Liver (tissue), 9 donors: ENCODE results near the gene ALMS1. TPM values are rescaled to one million over a fixed set of nuclear protein-coding genes. Genes with fewer than 3 reads are reported as not detected.
"Not testable (repeated sequence)": the region's sequence is repeated elsewhere in the genome, so short reads cannot be mapped to it uniquely, and the experiment has no call there.

Experiments used
- DNase-seq: peaks from one replicate; pipeline ENCODE4 v3.0.0-alpha.2; 2017; ENCODE audit warnings: low spot score
- H3K27ac ChIP-seq, 2 donors: one replicate each; pipeline ENCODE4 v1.7.0; 2013; ENCODE audit warnings: inconsistent platforms in 2 of 2, low read length in 2 of 2, control low read depth in 1 of 2, low read depth in 1 of 2, mild to moderate bottlenecking in 1 of 2
- H3K27me3 ChIP-seq, 4 donors: one replicate each; pipeline versions ENCODE4 v1.6.1 to v1.7.0; 2013; ENCODE audit warnings: low read length in 3 of 4, inconsistent platforms in 1 of 4, mild to moderate bottlenecking in 1 of 4, moderate library complexity in 1 of 4; ENCODE audit not compliant: control insufficient read depth in 4 of 4, insufficient read depth in 4 of 4
- H3K36me3 ChIP-seq, 4 donors: one replicate each; pipeline versions ENCODE4 v1.6.1 to v1.7.0; 2013; ENCODE audit warnings: low read length in 3 of 4, mild to moderate bottlenecking in 3 of 4, low read depth in 1 of 4, moderate library complexity in 1 of 4; ENCODE audit not compliant: control insufficient read depth in 4 of 4, insufficient read depth in 3 of 4
- H3K4me1 ChIP-seq, 4 donors: one replicate each; pipeline versions ENCODE4 v1.6.1 to v1.7.0; 2013; ENCODE audit warnings: low read length in 3 of 4, mild to moderate bottlenecking in 3 of 4, moderate library complexity in 1 of 4; ENCODE audit not compliant: control insufficient read depth in 4 of 4, insufficient read depth in 4 of 4
- H3K4me3 ChIP-seq, 3 donors: one replicate each; pipeline versions ENCODE4 v1.6.1 to v1.7.0; 2013; ENCODE audit warnings: low read length in 3 of 3, control low read depth in 1 of 3, low read depth in 1 of 3, mild to moderate bottlenecking in 1 of 3
- H3K9ac ChIP-seq, 2 donors: one replicate each; pipeline ENCODE4 v1.7.0; 2013; ENCODE audit warnings: low read length in 2 of 2, mild to moderate bottlenecking in 2 of 2, moderate library complexity in 2 of 2, control low read depth in 1 of 2, low read depth in 1 of 2
- H3K9me3 ChIP-seq, 4 donors: one replicate each; pipeline versions ENCODE4 v1.6.1 to v1.7.0; 2013; ENCODE audit warnings: low read length in 3 of 4; ENCODE audit not compliant: control insufficient read depth in 4 of 4
- ATF3 ChIP-seq: IDR thresholded peaks from 2 replicates; pipeline ENCODE4 v1.6.1; 2016; ENCODE audit warnings: antibody characterized with exemption
- EGR1 ChIP-seq, 2 donors: IDR thresholded peaks; 2 replicates each; pipeline ENCODE4 v1.6.1; 2016 to 2018; ENCODE audit warnings: antibody characterized with exemption in 2 of 2, low read depth in 2 of 2
- FOXA1 ChIP-seq: IDR thresholded peaks from 2 replicates; pipeline ENCODE4 v1.6.1; 2016; ENCODE audit warnings: antibody characterized with exemption
- FOXA2 ChIP-seq: IDR thresholded peaks from 2 replicates; pipeline ENCODE4 v1.6.1; 2016; ENCODE audit warnings: antibody characterized with exemption
- GABPA ChIP-seq, 2 donors: IDR thresholded peaks in 1 of 2; conservative IDR thresholded peaks in 1 of 2; 2 replicates each; pipeline ENCODE4 v1.6.1; 2016; ENCODE audit warnings: antibody characterized with exemption in 2 of 2, mild to moderate bottlenecking in 1 of 2, moderate library complexity in 1 of 2
- HNF4A ChIP-seq, 2 donors: conservative IDR thresholded peaks; 2 replicates each; pipeline ENCODE4 v1.6.1; 2016; ENCODE audit warnings: antibody characterized with exemption in 2 of 2, mild to moderate bottlenecking in 2 of 2
- HNF4G ChIP-seq: IDR thresholded peaks from 2 replicates; pipeline ENCODE4 v1.6.1; 2016; ENCODE audit warnings: antibody characterized with exemption
- JUND ChIP-seq, 2 donors: IDR thresholded peaks; 2 replicates each; pipeline ENCODE4 v1.6.1; 2016; ENCODE audit warnings: antibody characterized with exemption in 2 of 2
- MAX ChIP-seq: IDR thresholded peaks from 2 replicates; pipeline ENCODE4 v1.6.1; 2016; ENCODE audit warnings: antibody characterized with exemption
- NR2F2 ChIP-seq: IDR thresholded peaks from 2 replicates; pipeline ENCODE4 v1.6.1; 2016; ENCODE audit warnings: antibody characterized with exemption
- RAD21 ChIP-seq, 2 donors: IDR thresholded peaks; 2 replicates each; pipeline ENCODE4 v1.6.1; 2016; ENCODE audit warnings: antibody characterized with exemption in 2 of 2, mild to moderate bottlenecking in 2 of 2
- REST ChIP-seq: IDR thresholded peaks from 2 replicates; pipeline ENCODE4 v1.6.1; 2016; ENCODE audit warnings: antibody characterized with exemption, mild to moderate bottlenecking
- RXRA ChIP-seq, 2 donors: IDR thresholded peaks; 2 replicates each; pipeline ENCODE4 v1.6.1; 2017 to 2018; ENCODE audit warnings: antibody characterized with exemption in 2 of 2, mild to moderate bottlenecking in 1 of 2
- SP1 ChIP-seq: IDR thresholded peaks from 2 replicates; pipeline ENCODE4 v1.6.1; 2018; ENCODE audit warnings: antibody characterized with exemption, mild to moderate bottlenecking
- YY1 ChIP-seq: IDR thresholded peaks from 2 replicates; pipeline ENCODE4 v1.6.1; 2016; ENCODE audit warnings: antibody characterized with exemption, mild to moderate bottlenecking
- ZBTB33 ChIP-seq: IDR thresholded peaks from 2 replicates; pipeline ENCODE4 v1.6.1; 2016; ENCODE audit warnings: antibody characterized with exemption
- WGBS: extraction: QIAGEN DNeasy Blood & Tissue Kit; methylation state at CpG from one replicate; pipeline ENCODE4 v1.1.7; 2013; 5-methylcytosine and 5-hydroxymethylcytosine counted together
- polyA plus RNA-seq, 2 donors: library from polyadenylated mRNA; stranded (reverse) in 1 of 2; unstranded in 1 of 2; fragments of 200-250 nt in 1 of 2; fragments of >200 nt in 1 of 2; fragmentation: Nextera tagmentation in 1 of 2; extraction: Ambion mirVana in 1 of 2; gene quantifications; one replicate each; pipeline versions ENCODE4 v1.2.1 to v1.2.3, GENCODE V29; 2013 to 2015
- total RNA-seq, 2 donors: library from RNA; depleted of rRNA; stranded (reverse); fragments of >200 nt; gene quantifications; one replicate each; pipeline ENCODE4 v1.2.3, GENCODE V29; 2014
- donor health status: healthy.
- donor health status: healthy.
- donor health status: healthy.
- donor health status: healthy.
- donor health status: healthy.

The ALMS1 gene
- total and polyA plus RNA-seq, 4 donors, result 2.1 to 18.3 (median 7.0) TPM

- no peak for DNase-seq
- H3K27me3 ChIP-seq, result no peaks in the 10 kb centered on the region
- no peak overlapping the region for H3K4me3 ChIP-seq
- H3K9ac ChIP-seq, result no peak overlapping the region
- whole genome bisulfite sequencing, result 78% methylated on average over 5 of the region's 5 CpGs
- H3K4me1 ChIP-seq, result no peaks in the 10 kb centered on the region
- no peaks in the 10 kb centered on the region for H3K9me3 ChIP-seq
- H3K36me3 ChIP-seq, result no peaks in the 10 kb centered on the region
- TF ChIP-seq JUND (IDR thresholded peaks at IDR 0.05) (no peak), NR2F2 (no peak), HNF4A (conservative IDR thresholded peaks at IDR 0.05) (no peak), RXRA (IDR thresholded peaks at IDR 0.05) (no peak), HNF4G (no peak), GABPA (IDR thresholded peaks at IDR 0.05 in 1 of 2, conservative IDR thresholded peaks at IDR 0.05 in 1 of 2) (no peak), EGR1 (IDR thresholded peaks at IDR 0.05; ENCODE audit: low read depth in 2 of 2) (no peak), MAX (no peak), SP1 (no peak)
- no peak overlapping the region for H3K27ac ChIP-seq
Measured at GRCh38 chr2:73343992-73344391, 41.6 kb upstream of the ALMS1 start.

GRCh38 chr2:73344747-73345146, 40.9 kb upstream of the ALMS1 start:
- H3K4me1 ChIP-seq, H3K4me3 ChIP-seq, H3K27ac ChIP-seq, H3K9ac ChIP-seq, H3K9me3 ChIP-seq, H3K27me3 ChIP-seq, DNase-seq, H3K36me3 ChIP-seq: not testable (repeated sequence)
- WGBS, result 90% methylated on average over 3 of the region's 3 CpGs

GRCh38 chr2:73350035-73350691, 35.5 kb upstream of the ALMS1 start:
- Histone ChIP-seq H3K27me3 (no peaks in the 10 kb centered on the region), H3K4me1 (no peaks in the 10 kb centered on the region), H3K36me3 (no peaks in the 10 kb centered on the region), H3K9me3 (no peaks in the 10 kb centered on the region), H3K9ac (no peak overlapping the region), H3K4me3 (no peak overlapping the region), H3K27ac (no peak overlapping the region)
- WGBS, result 69% methylated on average over 4 of the region's 4 CpGs
- TF ChIP-seq YY1 (no peak), ZBTB33 (no peak), FOXA2 (no peak), HNF4A (conservative IDR thresholded peaks at IDR 0.05) (no peak), REST (no peak), GABPA (IDR thresholded peaks at IDR 0.05 in 1 of 2, conservative IDR thresholded peaks at IDR 0.05 in 1 of 2) (no peak), JUND (IDR thresholded peaks at IDR 0.05) (no peak), ATF3 (no peak), RXRA (IDR thresholded peaks at IDR 0.05) (no peak), HNF4G (no peak), FOXA1 (no peak), RAD21 (IDR thresholded peaks at IDR 0.05) (no peak), SP1 (no peak)
- DNase-seq, result no peak
